ENCODE measurements around the gene PSMB10. TPM values are rescaled to one million over a fixed set of nuclear protein-coding genes. Genes with fewer than 3 reads are reported as not detected.

PSMB10 gene
- total and polyA plus RNA-seq, 2 of the 8 experiments (the other 6 are each of a cell fraction or from before 2014, with no cell fraction given) = 32.1 to 61.9 TPM

DNA sequence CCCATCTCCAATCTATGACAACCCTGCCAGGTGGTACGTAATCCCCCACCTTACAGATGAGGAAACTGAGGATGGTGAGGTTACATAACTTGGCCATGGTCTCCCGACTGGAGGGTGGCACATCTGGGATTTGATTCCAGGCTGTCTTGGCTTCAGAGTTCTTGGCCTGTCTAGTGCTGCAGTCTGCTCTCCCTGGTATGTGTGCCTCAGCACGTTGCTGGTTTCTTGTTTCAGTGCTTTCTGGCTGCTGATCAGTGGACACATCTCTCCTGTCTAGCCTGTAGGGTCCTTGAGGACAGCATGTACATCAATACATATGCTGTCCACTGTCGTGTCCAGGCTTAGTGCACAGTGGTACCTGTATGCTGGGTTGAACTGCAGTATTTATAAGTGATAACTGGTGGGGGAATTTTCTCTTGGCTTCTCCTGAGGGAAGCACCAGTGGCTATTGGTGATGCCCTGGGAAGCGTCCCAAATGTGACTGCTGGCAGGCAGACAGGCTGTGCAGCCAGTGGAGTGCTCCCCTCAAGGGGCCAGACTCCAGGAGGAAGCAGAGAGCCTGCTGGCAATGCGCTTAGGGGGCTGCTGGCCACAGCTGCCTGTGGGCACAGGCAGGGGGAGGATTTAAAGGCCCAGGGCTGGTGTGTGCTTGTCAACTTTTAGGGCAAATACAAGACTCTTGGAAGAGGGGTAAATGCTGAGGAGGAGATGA is 19.4 kb downstream of the PSMB10 start (continued):
- TF ChIP-seq, protein P1, sequence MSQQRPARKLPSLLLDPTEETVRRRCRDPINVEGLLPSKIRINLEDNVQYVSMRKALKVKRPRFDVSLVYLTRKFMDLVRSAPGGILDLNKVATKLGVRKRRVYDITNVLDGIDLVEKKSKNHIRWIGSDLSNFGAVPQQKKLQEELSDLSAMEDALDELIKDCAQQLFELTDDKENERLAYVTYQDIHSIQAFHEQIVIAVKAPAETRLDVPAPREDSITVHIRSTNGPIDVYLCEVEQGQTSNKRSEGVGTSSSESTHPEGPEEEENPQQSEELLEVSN (IDR thresholded peaks at IDR 0.05) = no peak
- TF ChIP-seq POU5F1 (IDR thresholded peaks at IDR 0.05; ENCODE audit: low read depth, low read length) (no peak), SAP30 (IDR thresholded peaks at IDR 0.05; ENCODE audit: insufficient read depth, insufficient replicate concordance, low read length) (no peak), SP4 (IDR thresholded peaks at IDR 0.05; ENCODE audit: low read length) (no peak), POLR2A (IDR thresholded peaks at IDR 0.05; ENCODE audit: control extremely low read depth in 1 of 2, low read depth in 2 of 2, low read length in 2 of 2) (no peak), SRF (IDR thresholded peaks at IDR 0.05; ENCODE audit: low read depth, low read length) (no peak)

All from H1 (cell line).